ENCODE data around the gene DLX6. TPM values are rescaled to one million over a fixed set of nuclear protein-coding genes. Genes with fewer than 3 reads are reported as not detected.
A peak's percentile ranks its signal among the peaks of the same experiment; 100 is the strongest.

DLX6 gene
- total RNA-seq, 4 donors from 2014 or later: not detected

- intact Hi-C loops (cut with DNase I; ENCODE audit: low total_unique reads) (no loop called here), in situ Hi-C loops (cut with MboI; ENCODE audit: low pct_ligation_motif_present in 1 of 4, low pct_unique_long_range_greater_than_20kb in 1 of 4, low sequenced_read_pairs in 3 of 4) (no loop called here)
- Histone ChIP-seq H3K9me3 (no peaks in the 10 kb centered on the region), H3K36me3 (no peaks in the 10 kb centered on the region), H3K4me1 (peaks cover 0 to 9% (median 0%) of the 10 kb centered on the region in 4 donors), H3K4me3 (no peak overlapping the region), H3K27me3 (peaks cover 100% of the 10 kb centered on the region), H3K27ac (no peak overlapping the region)
- 17% methylated on average over 14 of the region's 14 CpGs; no CpG with 5 or more reads in 1 of the 2 donors for WGBS, 2 donors (ENCODE audit: low coverage in 1 of 2)
- TF ChIP-seq POLR2AphosphoS5 (IDR thresholded peaks at IDR 0.05) (no peak), EP300 (IDR thresholded peaks at IDR 0.05; ENCODE audit: low read depth) (no peak), CTCF (IDR thresholded peaks at IDR 0.05) (no peak), POLR2A (IDR thresholded peaks at IDR 0.05) (no peak)
- no peak for DNase-seq
These were observed 6.6 kb upstream of the DLX6 start for GRCh38 chr7:96998744-96999143.

GRCh38 chr7:97001221-97001620 lies 4.1 kb upstream of the DLX6 start:
- TF ChIP-seq POLR2A (IDR thresholded peaks at IDR 0.05): no peak
- TF ChIP-seq EP300 (IDR thresholded peaks at IDR 0.05; ENCODE audit: low read depth): no peak
- TF ChIP-seq CTCF (IDR thresholded peaks at IDR 0.05): no peak
- no peak for TF ChIP-seq POLR2AphosphoS5 (IDR thresholded peaks at IDR 0.05)
- in situ Hi-C loops (cut with MboI; ENCODE audit: low pct_ligation_motif_present in 1 of 4, low pct_unique_long_range_greater_than_20kb in 1 of 4, low sequenced_read_pairs in 3 of 4): no loop called here
- Histone ChIP-seq H3K9me3 (no peaks in the 10 kb centered on the region), H3K4me1 (peaks cover 0 to 31% (median 14%) of the 10 kb centered on the region in 4 donors), H3K4me3 (no peak overlapping the region), H3K27me3 (peaks cover 100% of the 10 kb centered on the region), H3K27ac (no peak overlapping the region), H3K36me3 (no peaks in the 10 kb centered on the region)
- WGBS, 2 donors (ENCODE audit: low coverage in 1 of 2): 16 to 29% methylated on average over 3 of the region's 3 CpGs
- DNase-seq: no peak
- intact Hi-C loops (cut with DNase I; ENCODE audit: low total_unique reads): no loop called here

GRCh38 chr7:97001656-97002554 lies 3.4 kb upstream of the DLX6 start:
- in situ Hi-C loops (cut with MboI; ENCODE audit: low pct_ligation_motif_present in 1 of 4, low pct_unique_long_range_greater_than_20kb in 1 of 4, low sequenced_read_pairs in 3 of 4) (no loop called here), intact Hi-C loops (cut with DNase I; ENCODE audit: low total_unique reads) (no loop called here)
- no peak for TF ChIP-seq CTCF (IDR thresholded peaks at IDR 0.05)
- TF ChIP-seq POLR2AphosphoS5 (IDR thresholded peaks at IDR 0.05): no peak
- TF ChIP-seq EP300 (IDR thresholded peaks at IDR 0.05; ENCODE audit: low read depth): no peak
- no peak for TF ChIP-seq POLR2A (IDR thresholded peaks at IDR 0.05)
- H3K36me3 ChIP-seq: no peaks in the 10 kb centered on the region
- H3K27me3 ChIP-seq: peaks cover 100% of the 10 kb centered on the region
- WGBS, 2 donors (ENCODE audit: low coverage in 1 of 2): 50 to 52% methylated on average over 11 to 39 of the region's 39 CpGs
- no peak for DNase-seq
- peaks cover 0 to 37% (median 18%) of the 10 kb centered on the region in 4 donors for H3K4me1 ChIP-seq
- no peaks in the 10 kb centered on the region for H3K9me3 ChIP-seq
- no peak overlapping the region for H3K27ac ChIP-seq
- no peak overlapping the region for H3K4me3 ChIP-seq

- 18 to 30% methylated on average over 2 to 22 of the region's 22 CpGs for WGBS, 2 donors (ENCODE audit: low coverage in 1 of 2)
- in situ Hi-C loops (cut with MboI; ENCODE audit: low pct_ligation_motif_present in 1 of 4, low pct_unique_long_range_greater_than_20kb in 1 of 4, low sequenced_read_pairs in 3 of 4) (no loop called here), intact Hi-C loops (cut with DNase I; ENCODE audit: low total_unique reads) (no loop called here)
- Histone ChIP-seq H3K4me1 (peaks cover 0 to 40% (median 19%) of the 10 kb centered on the region in 4 donors), H3K36me3 (no peaks in the 10 kb centered on the region), H3K9me3 (no peaks in the 10 kb centered on the region), H3K4me3 (peak overlapping the region in 1 of 4 donors; percentile 4), H3K27ac (no peak overlapping the region), H3K27me3 (peaks cover 100% of the 10 kb centered on the region)
- no peak for TF ChIP-seq EP300 (IDR thresholded peaks at IDR 0.05; ENCODE audit: low read depth)
- TF ChIP-seq POLR2A (IDR thresholded peaks at IDR 0.05): no peak
- no peak for TF ChIP-seq POLR2AphosphoS5 (IDR thresholded peaks at IDR 0.05)
- no peak for TF ChIP-seq CTCF (IDR thresholded peaks at IDR 0.05)
- no peak for DNase-seq
These were observed 2.6 kb upstream of the DLX6 start for GRCh38 chr7:97002555-97003261.

All from transverse colon (tissue), 4 donors.